Activated CD4-positive, alpha-beta T cell treated with anti-CD3 and anti-CD28 coated beads, Interleukin-2, amount 50 U/mL, for 48 hours (primary cell): ENCODE results near the gene HDDC3.
A peak's percentile ranks its signal among the peaks of the same experiment; 100 is the strongest.

ENCODE experiments used
- DNase-seq, 2 experiments: peaks; one replicate each; pipeline ENCODE4 v3.0.0-alpha.2; 2020

Gene HDDC3

GRCh38 chr15:90931828-90932659 is at the start of gene HDDC3:
Gene HDDC3, minus strand, starts transcription at chr15:90932549. Its CDS starts 9 bp downstream, at chr15:90932540.
- peak; percentile 96 for DNase-seq

- no peak for DNase-seq
These were observed 49.8 kb upstream of the HDDC3 start for GRCh38 chr15:90982135-90982534.

- no peak for DNase-seq
These were observed 49.3 kb upstream of the HDDC3 start for GRCh38 chr15:90981681-90982080.

GRCh38 chr15:90979582-90979981 is 47.2 kb upstream of the HDDC3 start:
- DNase-seq = no peak

GRCh38 chr15:90974216-90974615 is 41.9 kb upstream of the HDDC3 start:
- no peak for DNase-seq

- DNase-seq = no peak
These were observed 39.8 kb upstream of the HDDC3 start for GRCh38 chr15:90972133-90972532.

GRCh38 chr15:90970274-90970673 is 37.9 kb upstream of the HDDC3 start:
- no peak for DNase-seq

GRCh38 chr15:90968434-90968833 is 36.1 kb upstream of the HDDC3 start:
- DNase-seq = no peak

- DNase-seq = no peak
These were observed 34.9 kb upstream of the HDDC3 start for GRCh38 chr15:90967206-90967605.

GRCh38 chr15:90966262-90966661 is 33.9 kb upstream of the HDDC3 start:
- no peak for DNase-seq

- no peak for DNase-seq
These were observed 29.7 kb upstream of the HDDC3 start for GRCh38 chr15:90962021-90962420.

- DNase-seq = no peak
These were observed 28.1 kb upstream of the HDDC3 start for GRCh38 chr15:90960298-90961091.

- no peak for DNase-seq
These were observed 27.5 kb upstream of the HDDC3 start for GRCh38 chr15:90959894-90960293.

- DNase-seq = no peak
These were observed 26.8 kb upstream of the HDDC3 start for GRCh38 chr15:90959028-90959595.

- DNase-seq = no peak
These were observed 25.4 kb upstream of the HDDC3 start for GRCh38 chr15:90957791-90958190.

GRCh38 chr15:90957031-90957790 is 24.9 kb upstream of the HDDC3 start:
- DNase-seq = no peak

GRCh38 chr15:90956274-90957030 is 24.1 kb upstream of the HDDC3 start:
- peak; percentile 69 to 76 for DNase-seq

GRCh38 chr15:90955624-90956273 is 23.4 kb upstream of the HDDC3 start:
- no peak for DNase-seq

- peak; percentile 92 to 95 for DNase-seq
These were observed 22.6 kb upstream of the HDDC3 start, which contains the start of gene RCCD1 for GRCh38 chr15:90954712-90955623. Gene RCCD1, plus strand, starts transcription at chr15:90954884. Its CDS starts 1,851 bp downstream, at chr15:90956735.
